Cardiac fibroblast (primary cell): ENCODE measurements around the gene TENM4.

Source experiments
- DNase-seq, 2 donors: peaks; one replicate each; pipeline versions ENCODE4 v3.0.0 to v3.0.0-alpha.2; 2010; ENCODE audit warnings: low read depth in 2 of 2
- H3K4me3 ChIP-seq, 2 donors: replicated peaks in 1 of 2; 1 replicate in 1 of 2; 2 replicates in 1 of 2; pipeline ENCODE4 v1.5.1; 2011; ENCODE audit warnings: low read depth in 2 of 2, low read length in 2 of 2, mild to moderate bottlenecking in 2 of 2, moderate library complexity in 1 of 2
- TF ChIP-seq, protein P1 (sequence below): IDR thresholded peaks from one replicate; pipeline ENCODE4 v1.5.1; 2011; ENCODE audit warnings: low read depth, mild to moderate bottlenecking, low read length, inconsistent platforms

The TENM4 gene

DNA sequence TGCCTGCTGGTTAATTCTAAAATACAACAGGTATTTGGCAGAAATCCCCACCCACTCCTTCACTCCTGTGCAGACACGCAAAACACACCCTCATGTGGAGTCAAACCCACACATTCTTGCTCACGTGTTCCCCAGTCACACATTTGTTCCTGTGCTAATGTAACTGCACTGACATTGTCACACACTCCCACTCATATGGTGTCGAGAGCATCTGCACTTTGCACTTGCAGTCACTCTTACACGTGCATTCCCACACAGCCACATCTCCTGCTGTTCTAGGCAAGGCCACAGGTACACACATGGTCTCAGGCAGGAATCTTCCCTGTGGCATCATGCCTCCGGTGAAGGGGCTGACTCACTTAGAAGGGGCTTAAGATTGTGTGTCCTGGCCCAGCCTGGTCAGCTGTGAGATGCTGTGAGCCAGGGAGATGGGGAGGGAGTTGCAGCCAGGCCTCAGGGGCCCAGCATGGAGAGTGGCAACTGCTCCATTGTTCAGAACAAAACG lies 395.0 kb downstream of the TENM4 start:
- no peak for DNase-seq
- TF ChIP-seq, protein P1, sequence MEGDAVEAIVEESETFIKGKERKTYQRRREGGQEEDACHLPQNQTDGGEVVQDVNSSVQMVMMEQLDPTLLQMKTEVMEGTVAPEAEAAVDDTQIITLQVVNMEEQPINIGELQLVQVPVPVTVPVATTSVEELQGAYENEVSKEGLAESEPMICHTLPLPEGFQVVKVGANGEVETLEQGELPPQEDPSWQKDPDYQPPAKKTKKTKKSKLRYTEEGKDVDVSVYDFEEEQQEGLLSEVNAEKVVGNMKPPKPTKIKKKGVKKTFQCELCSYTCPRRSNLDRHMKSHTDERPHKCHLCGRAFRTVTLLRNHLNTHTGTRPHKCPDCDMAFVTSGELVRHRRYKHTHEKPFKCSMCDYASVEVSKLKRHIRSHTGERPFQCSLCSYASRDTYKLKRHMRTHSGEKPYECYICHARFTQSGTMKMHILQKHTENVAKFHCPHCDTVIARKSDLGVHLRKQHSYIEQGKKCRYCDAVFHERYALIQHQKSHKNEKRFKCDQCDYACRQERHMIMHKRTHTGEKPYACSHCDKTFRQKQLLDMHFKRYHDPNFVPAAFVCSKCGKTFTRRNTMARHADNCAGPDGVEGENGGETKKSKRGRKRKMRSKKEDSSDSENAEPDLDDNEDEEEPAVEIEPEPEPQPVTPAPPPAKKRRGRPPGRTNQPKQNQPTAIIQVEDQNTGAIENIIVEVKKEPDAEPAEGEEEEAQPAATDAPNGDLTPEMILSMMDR = no peak
- H3K4me3 ChIP-seq = no peak overlapping the region

DNA sequence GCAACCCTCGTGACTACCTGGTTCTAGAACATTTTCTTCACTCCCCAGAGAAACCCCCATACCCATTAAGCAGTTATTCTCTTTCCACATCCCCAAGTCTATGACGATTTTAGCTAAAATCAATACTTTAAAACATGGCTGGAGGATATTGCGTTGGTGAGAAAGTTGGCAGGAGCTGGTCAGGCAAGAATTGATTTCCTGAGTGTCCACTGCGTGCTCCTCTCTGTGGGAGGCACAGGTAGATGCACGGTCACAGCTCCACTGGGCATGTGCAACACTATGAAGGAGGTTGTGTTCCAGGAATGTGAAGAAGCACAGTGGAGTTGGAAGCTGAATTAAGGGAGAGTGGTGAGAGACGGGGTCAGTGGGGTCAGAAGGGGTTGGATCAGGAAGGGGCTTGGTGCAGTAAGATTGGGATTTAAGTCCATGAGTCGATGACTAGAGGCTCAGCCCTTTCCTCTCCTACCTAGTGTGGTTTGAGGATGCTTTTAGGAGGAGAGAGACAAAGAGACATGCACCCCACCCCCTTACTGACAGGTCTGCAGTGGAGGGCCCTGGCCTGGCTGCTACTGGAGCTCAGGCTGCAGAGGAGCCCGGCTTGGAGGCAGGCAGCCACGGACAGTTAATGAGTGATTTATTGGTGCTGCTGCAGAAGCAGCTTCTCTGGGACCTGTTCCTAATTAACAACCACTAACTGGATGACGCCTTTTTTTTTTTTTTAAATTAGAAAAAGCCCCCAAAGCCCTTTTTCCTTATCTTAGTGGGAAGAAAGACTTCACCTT lies 395.6 kb downstream of the TENM4 start:
- TF ChIP-seq, protein P1 = no peak
- DNase-seq = no peak

DNA sequence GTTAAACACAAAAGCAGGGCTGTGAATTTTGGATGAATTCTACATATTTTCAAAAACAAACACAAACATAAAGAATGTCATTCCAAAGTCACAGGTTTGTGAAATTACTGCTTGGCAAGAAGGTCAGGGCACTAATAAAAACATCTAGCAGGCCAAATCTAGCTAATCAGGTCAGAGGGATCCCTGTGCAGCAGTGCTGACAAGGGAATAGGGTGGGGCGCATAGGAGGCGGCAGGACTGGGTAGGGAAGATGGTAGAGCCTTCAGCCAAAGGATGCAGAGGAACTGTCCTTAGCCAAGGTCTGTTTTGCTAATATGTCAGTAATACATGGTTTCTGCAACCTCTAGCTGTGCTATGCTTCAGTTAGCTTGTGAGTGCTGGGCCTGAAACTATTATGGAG lies 396.6 kb downstream of the TENM4 start:
- TF ChIP-seq, protein P1 = no peak
- DNase-seq = no peak
- H3K4me3 ChIP-seq = no peak overlapping the region

More for the DNA sequence above, 395.6 kb downstream of the TENM4 start:
- no peak overlapping the region for H3K4me3 ChIP-seq

DNA sequence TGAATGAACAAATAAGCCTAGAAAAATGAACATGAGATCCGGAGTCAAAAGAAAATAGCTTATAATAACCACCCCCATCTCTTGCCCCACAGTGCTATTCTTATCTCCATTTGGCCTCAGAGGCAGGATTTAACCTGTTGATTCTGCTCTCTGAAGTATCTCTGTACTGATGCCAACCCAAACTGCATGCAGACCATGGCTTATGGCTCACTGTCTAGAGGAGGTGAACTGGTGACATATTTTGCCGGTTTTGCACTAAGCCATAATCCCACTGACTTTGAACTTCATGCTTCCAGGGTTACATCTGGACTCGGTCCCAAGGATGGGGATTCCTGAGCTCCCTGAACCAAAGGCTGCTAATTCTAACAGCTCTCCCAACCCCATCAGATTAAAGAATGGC lies 397.1 kb downstream of the TENM4 start:
- DNase-seq = no peak
- H3K4me3 ChIP-seq = no peak overlapping the region
- TF ChIP-seq, protein P1 = no peak

DNA sequence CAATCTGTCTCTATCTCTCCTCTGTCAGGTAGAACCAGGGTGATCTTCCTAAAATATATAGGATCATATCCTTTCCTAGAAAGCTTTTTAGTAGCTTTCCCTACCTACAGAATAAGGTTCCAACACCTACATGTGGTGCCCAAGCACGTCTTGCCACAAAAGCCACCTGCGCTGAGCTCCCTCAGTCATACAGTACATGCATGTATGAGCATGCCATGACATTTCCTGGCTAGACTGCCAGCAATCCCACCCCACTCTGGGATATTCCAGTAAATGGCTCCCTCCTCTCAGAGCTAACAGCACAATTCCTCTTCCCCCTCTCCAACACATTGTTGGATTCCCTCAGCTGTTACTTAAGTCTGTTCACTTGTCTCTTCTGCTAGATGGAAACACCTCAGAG lies 398.0 kb downstream of the TENM4 start:
- no peak for DNase-seq
- TF ChIP-seq, protein P1 = no peak
- H3K4me3 ChIP-seq = no peak overlapping the region

DNA sequence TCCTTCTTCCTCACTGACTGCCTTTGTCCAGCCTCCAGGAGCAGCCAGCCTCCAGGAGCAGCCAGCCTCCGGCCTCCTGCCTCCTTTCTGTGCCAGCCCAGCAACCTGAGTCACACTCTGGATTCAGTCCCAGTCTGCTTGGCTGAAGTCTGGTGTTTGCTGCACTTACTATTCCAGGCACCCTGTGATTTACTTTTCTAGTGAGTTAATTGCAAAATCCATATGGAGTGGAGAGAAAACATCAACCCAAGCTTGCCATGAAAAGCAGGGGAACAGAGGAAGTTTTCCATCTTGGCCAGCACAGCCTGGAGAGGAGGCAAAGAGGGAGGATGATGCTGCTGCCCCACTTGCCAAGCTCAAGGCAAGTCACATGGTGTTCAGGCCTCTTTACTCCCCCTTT lies 400.5 kb downstream of the TENM4 start:
- DNase-seq = peak; percentile 22 to 56
- TF ChIP-seq, protein P1 = no peak
- no peak overlapping the region for H3K4me3 ChIP-seq
